ENCODE results near the gene ST3GAL4.
A peak's percentile ranks its signal among the peaks of the same experiment; 100 is the strongest.
"Not testable (repeated sequence)": the region's sequence is repeated elsewhere in the genome, so short reads cannot be mapped to it uniquely, and the experiment has no call there.

Gene ST3GAL4

GRCh38 chr11:126331286-126331685 lies 24.2 kb upstream of the ST3GAL4 start:
- no peak for DNase-seq

GRCh38 chr11:126332221-126332711 lies 23.2 kb upstream of the ST3GAL4 start:
- DNase-seq, result no peak

DNA sequence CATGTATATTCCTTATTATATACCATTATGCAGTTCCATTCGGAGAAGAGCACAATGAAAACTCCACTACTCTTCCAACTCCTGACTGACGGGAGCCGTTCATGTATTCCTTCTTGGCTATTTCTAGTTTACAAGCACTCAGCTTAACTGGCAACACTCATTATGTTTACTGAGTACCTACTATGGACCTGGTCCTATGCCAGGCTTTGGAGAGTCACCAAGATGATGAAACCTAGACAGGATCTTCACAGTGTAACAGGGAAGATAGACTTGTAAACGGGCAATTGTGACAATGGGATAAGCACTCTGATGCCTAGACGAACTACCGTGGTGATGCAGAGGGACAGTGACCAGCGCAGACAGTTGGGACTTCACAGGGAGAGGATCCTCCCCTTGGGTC lies 22.3 kb upstream of the ST3GAL4 start:
- DNase-seq, result no peak

GRCh38 chr11:126334659-126335462 lies 20.6 kb upstream of the ST3GAL4 start:
- DNase-seq, result peak; percentile 2

GRCh38 chr11:126335463-126335760 lies 20.1 kb upstream of the ST3GAL4 start:
- peak; percentile 4 for DNase-seq

GRCh38 chr11:126336138-126336541 lies 19.3 kb upstream of the ST3GAL4 start:
- DNase-seq, result no peak

DNA sequence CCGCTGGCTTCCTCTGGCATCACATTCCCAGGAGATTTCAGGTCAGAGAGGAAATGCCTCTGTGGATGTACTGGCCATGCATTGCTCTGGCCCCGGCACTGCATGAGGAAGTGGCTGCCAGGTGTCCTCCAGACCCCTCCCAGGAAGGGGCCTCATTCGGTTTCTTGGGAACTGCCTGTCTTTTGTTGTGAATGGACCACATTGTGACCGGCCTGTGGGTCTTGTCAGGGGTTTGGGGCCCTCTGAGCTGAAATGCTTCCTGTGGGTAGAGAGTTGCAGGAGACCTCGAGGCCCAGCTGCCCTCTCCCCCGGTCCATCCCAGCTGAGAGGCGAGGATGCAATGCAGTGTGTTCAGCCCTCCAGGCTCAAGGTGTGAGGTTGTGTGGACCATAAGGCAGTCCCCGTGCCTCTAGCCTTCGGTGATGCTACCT lies 18.8 kb upstream of the ST3GAL4 start:
- no peak for DNase-seq

GRCh38 chr11:126337126-126337473 lies 18.4 kb upstream of the ST3GAL4 start:
- no peak for DNase-seq

GRCh38 chr11:126337474-126338241 lies 17.8 kb upstream of the ST3GAL4 start:
- DNase-seq, result no peak

DNA sequence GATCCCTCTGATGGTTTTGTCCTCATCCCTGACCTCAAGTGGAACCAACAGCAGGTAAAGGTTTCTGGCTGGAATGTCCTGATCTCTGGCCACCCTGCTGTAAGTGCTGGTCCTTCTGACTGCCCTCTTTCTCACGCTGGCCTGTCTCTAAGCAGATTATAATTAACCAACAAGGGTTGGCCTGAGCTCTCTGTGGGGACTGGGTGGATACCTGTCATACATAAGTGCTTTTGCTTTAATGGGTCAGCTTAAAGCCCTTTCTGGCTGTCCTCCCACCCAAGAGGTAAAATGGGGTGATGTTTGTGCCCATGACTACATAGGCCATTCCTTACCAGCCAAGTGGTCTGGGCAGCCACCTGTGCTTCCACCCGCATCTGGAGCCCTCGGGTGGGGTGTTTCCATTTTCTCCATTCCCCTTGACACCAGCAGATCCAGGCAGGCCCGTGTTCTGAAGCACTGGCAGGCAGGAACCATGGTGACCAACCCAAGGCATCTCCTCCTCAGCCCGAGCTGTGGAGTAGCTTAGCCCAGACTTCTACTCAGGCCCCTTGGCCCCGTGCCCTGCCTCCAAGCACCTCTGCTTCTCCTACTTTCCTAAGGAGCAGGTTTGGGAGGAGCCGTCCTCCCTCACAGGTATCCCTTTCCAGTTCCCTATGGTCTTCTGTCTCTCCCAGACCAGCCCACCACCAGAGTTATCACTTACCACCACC lies 17.0 kb upstream of the ST3GAL4 start:
- no peak for DNase-seq

DNA sequence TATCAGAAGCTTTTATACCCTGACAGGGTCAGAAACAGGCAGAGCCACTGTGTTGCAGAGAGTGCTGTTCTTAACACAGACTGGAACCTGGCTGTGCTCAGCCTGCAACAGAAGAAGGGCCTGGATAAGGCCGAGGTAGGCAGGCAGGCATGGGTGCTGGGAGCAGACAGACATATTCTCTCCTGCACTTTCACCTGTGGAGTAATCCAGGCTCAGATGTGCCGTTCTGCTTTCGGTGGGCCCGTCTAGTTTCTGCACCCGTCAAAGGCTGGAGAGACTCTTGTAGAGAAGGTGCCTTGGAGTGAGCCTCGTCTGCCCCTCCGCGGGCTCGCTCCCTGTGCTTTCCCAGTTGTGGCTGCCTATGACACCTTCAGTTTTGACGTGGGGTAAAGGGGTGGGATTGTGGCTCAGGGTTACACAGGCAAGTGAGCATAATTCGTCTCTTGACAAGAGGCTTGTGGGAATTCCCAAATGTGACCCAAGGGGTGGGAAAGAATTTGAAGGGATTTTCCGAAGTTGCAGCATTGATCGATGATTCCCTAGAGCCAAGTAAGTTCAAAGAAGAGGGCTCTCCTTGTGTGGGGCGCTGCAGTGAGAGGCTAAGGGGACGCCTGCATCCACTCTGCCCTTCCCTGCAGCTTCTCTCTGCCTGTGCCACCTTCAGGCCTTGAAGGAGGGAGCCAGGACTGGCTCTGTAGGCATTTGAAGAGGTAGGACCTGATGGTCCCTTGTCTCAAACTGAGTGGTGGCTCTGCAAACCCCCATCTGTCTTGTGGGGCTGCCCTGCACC lies 16.2 kb upstream of the ST3GAL4 start:
- DNase-seq, result no peak

GRCh38 chr11:126339863-126340434 lies 15.5 kb upstream of the ST3GAL4 start:
- no peak for DNase-seq

- DNase-seq, result no peak
Measured at GRCh38 chr11:126340960-126341606, 14.4 kb upstream of the ST3GAL4 start.

- no peak for DNase-seq
Measured at GRCh38 chr11:126341760-126342161, 13.7 kb upstream of the ST3GAL4 start.

- DNase-seq, result no peak
Measured at GRCh38 chr11:126343051-126343450, 12.4 kb upstream of the ST3GAL4 start.

- DNase-seq, result no peak
Measured at GRCh38 chr11:126344141-126345080, 11.1 kb upstream of the ST3GAL4 start.

- DNase-seq, result no peak
Measured at GRCh38 chr11:126345283-126345682, 10.2 kb upstream of the ST3GAL4 start.

GRCh38 chr11:126345759-126346585 lies 9.5 kb upstream of the ST3GAL4 start:
- peak; percentile 72 for DNase-seq

- DNase-seq, result no peak
Measured at GRCh38 chr11:126346586-126346940, 8.9 kb upstream of the ST3GAL4 start.

DNA sequence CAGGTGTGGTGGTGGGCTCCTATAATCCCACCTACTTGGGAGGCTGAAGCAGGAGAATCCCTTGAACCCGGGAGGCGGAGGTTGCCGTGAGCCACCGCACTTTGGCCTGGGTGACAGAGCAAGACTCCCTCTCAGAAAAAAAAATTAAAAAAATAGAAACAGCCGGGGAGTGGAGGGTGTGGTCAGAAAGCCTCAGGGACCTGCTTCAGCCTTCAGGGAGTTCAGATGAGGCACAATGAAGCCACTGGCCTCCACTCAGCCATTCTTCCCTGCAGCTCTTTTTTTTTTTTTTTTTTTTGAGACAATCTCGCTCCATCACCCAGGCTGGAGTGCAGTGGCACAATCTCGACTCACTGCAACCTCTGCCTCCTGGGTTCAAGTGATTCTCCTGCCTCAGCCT lies 8.5 kb upstream of the ST3GAL4 start:
- not testable (repeated sequence) for DNase-seq

All from CD4-positive, alpha-beta T cell treated with Interleukin-15 for 1 hour (primary cell).